GM21447 (cell line): Measurements from ENCODE around the gene KDM6A.
A peak's percentile ranks its signal among the peaks of the same experiment; 100 is the strongest.
"Not testable (repeated sequence)": the region's sequence is repeated elsewhere in the genome, so short reads cannot be mapped to it uniquely, and the experiment has no call there.

Experiments
- ATAC-seq: cut with Tn5 transposase; IDR thresholded peaks from one replicate; pipeline ENCODE4 v1.9.1; 2021; ENCODE audit not compliant: unreplicated experiment

The KDM6A gene

DNA sequence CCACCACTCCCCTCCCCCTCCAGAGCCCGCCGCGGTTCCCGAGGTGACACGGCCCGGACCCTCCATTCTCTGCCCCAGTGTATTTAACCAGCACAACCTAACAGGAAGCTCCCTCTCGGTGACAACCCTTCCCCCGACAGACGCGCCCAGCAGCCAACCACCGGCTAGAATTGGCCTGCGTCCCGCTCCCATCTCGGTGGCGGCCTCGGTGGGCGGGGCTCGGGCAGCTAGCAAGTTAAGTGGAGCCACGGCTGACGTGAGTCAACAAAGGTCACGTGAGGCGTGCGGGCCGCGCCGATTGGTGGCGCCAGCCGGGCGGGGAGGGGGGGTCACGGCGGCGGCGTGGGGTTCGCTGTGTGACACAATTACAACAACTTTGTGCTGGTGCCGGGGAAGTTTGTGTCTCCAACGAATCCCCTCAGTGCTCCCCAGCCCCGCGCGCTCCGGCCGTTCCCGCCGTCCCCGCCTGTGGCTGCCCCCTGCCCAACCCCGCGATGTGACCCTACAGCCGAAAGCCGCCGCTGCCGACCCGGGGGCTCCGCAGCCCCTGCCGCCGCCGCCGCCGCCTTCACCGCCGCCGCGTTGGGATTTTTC lies at the start of gene KDM6A:
Gene KDM6A (plus strand): TSS at position 368 of the 594 bp plus-strand sequence. CDS start 364 bp downstream, outside the sequence.
- ATAC-seq, result peak; percentile 84

DNA sequence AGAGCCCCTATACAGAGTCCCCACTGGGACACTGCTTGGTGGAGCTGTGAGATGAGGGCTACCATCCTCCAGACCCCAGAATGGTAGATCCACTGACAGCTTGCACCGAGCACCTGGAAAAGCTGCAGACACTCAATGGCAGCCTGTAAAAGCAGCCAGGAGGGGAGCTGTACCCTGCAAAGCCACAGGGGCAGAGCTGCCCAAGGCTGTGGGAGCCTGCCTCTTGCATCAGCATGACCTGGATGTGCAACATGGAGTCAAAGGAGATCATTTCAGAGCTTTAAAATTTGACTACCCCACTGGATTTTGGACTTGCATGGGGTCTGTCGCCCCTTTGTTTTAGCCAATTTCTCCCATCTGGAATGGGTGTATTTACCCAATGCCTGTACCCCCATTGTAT lies 49.8 kb upstream of the KDM6A start:
- ATAC-seq, result not testable (repeated sequence)

DNA sequence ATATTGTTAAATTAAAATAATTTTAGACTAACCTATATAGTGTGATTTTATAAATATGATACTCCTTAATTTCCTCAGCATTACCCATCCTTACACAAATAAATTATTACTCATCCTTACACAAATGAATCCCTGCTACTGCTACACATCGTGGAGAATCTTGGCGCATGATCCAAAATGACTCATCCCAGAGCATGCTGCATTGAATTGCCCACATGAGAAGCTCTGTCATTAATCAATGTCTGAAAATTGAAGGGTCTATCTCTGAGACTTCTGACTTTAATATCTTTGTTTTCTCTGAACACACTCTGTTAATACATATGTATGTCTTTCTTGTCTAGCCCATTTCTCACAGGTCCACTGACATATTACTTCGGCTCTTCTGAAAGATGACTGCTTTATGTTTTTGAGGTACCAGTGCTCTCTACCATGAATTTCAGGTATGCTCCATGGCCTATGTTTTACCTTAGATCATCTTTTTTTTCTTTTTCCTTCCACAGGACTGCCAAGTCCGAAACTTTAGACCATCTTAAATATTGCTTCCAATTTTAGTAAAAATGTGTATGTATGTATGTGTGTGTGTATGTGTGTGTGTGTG lies 44.9 kb upstream of the KDM6A start:
- ATAC-seq, result no peak

DNA sequence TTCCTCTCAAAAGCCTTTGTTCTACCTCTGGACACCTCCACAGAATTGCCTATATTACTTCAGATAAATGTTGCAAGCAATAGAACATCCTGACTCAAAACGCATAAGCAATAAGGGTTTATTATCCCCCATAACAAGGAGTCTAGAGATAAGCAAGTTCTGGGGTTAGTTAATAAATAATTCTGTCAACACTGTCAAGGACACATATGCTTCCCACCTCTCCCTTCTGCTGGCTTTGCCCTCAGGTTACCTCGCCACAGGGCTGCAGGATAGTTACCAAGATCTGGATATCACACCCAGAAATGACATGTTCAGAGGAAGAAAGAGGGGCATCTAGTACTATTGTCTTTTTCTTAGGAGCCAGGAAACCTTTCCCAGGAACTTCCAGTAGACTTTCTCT lies 43.2 kb upstream of the KDM6A start:
- ATAC-seq, result no peak

DNA sequence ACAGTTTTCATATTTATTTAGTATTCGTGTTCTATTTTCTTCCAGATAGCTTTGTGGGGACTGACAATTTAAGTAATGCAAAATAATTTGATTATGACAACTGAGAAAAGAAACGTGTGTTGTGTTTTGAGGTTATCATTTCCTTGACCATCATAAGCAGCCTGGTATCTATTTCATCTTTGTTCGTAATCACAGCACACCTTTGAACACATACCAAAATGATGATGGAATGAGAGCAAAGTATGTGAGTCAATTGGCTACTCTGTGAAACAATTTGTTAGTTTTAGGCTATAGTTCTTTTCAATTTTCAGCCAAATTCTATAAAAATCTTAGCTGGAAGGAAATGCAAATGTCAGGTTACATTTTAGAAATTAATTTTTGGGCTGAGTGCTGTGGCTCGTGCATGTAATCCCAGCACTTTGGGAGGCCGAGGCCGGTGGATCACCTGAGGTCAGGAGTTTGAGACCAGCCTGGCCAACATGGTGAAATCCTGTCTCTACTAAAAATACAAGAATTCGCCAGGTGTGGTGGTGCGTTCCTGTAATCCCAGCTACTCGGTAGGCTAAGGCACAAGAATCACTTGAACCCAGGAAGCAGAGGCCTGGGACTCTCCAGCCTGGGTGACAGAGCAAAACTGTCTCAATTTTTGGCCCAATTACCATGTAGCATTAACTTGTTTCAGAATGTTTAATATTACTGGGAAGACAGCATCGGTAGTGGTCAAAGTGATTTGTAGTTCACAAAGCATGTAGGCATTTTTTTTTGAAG lies 30.3 kb upstream of the KDM6A start:
- ATAC-seq, result no peak

DNA sequence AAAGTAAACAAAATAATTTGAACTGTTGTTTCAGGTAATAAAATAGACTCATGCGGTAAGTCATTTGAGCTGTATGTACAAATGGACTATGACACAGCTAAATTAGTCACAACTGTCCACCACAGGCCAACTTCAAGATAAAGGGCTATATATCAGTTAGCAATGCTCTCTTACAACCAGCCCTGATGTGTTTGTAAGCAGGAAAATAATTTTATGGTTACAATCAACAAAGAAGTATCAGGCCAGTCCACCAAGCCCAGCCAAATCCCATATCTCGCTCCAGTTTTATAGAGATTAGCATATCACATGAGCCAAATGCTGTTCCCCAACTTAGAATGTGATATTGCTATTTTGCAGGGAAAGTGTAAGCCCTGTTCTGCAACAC lies 29.7 kb upstream of the KDM6A start:
- ATAC-seq, result no peak

DNA sequence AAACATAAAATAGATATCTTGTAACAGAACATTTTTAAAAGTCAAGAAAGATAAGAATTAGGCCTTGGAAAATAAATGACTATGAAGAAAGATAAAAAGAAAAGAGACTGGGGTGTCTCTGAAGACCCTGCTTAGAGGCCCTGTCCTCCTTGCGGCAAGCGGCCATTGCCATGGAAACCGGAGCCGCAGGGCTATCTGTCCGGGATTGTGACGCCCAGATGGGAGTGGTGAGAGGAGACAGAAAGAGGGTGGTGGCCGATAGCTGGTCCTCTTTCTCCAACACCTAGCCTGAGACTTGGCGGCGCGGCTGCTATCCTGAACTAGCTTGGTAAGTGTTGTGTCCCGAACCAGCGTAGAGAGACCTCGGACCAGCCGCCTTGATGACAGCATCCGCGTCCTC lies 29.2 kb upstream of the KDM6A start, which contains the start of gene DUSP21:
Gene DUSP21 (plus strand): TSS at position 269 of the 400 bp plus-strand sequence. CDS start 112 bp downstream, at position 381.
- no peak for ATAC-seq

DNA sequence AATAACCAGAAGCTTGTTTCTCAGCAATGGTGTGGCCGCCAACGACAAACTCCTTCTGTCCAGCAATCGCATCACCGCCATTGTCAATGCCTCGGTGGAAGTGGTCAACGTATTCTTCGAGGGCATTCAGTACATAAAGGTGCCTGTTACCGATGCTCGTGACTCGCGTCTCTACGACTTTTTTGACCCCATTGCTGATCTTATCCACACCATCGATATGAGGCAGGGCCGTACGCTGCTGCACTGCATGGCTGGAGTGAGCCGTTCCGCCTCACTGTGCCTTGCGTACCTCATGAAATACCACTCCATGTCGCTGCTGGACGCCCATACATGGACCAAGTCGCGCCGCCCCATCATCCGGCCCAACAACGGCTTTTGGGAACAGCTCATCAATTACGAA lies 28.8 kb upstream of the KDM6A start:
- ATAC-seq, result no peak

DNA sequence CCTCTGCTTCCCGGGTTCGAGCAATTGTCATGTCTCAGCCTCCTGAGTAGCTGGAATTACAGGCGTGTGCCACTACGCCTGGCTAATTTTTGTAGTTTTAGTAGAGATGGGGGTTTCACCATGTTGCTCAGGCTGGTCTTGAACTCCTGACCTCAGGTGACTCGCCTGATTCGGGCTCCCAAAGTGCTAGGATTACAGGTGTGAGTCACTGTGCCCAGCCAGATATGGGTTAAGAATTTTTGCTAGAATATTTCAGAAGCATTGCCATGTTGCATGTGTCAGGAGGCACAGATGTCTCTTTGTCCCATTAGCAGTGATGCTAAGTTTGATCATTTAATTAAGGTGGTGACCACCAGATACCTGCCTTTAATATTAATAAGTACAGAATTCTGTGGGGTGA lies 22.1 kb upstream of the KDM6A start:
- not testable (repeated sequence) for ATAC-seq

DNA sequence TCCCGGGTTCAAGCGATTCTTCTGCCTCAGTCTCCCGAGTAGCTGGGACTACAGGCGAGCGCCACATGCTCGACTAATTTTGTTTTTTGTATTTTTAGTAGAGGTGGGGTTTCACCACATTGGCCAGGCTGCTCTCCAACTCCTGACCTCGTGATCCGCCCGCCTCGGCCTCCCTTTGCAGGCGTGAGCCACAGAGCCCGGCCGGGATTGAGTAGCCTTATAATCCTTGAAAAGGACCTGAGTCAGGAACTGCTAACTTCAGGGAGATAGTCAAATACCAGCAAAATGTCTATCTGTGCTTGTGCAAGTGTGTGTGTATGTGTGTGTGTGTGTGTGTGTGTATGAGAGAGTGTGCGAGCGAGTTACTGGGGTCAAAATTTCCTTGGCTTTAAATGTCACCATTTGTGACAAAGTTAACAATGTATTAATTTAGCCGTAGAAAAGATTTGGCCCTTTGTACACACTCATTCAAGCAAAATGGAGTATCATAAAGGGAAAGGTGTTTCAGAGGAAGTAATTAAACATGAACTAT lies 1.8 kb upstream of the KDM6A start:
- no peak for ATAC-seq

DNA sequence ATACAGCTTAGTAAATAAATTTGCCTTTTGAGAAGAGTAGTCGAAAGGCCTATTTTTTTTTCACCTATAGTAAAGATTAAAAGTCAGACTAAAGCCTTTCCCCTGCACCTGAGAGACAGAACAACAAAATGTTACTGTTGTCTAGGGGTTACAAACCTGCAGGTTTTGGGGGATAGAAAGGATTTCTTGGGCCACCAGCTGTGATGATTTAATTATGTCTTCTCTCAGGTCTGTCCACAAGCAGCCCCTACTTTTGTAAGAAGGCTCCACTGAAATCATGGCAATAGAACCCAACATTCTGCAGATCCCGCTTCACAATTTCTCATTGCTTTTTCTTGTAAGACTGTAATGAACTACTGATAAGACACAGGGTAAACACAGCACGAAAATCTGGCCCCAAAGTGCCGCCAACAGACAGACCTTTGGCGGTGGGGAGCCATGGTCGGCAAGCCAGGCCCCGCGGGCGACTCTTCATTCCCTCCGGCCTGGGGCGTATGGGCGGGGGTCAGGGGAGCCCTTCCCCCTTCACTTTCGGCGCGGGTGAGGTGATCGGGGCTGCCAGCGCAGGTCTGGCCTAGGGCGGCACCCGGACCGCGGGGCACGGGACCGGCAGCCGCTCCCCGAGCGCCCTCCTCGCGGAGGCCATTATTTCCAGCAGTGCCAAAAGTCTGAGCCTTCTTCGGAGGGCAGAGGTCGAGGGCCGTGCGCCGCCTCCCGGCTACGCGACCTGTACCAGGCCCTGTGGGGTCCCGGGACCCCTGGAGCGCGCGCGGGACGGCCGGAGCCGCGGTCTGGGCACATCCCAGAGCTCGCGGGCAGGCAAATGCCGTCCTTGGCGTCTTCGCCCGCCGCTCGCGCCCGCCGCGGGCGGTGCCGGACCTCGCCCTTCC lies 812 bp upstream of the KDM6A start:
- peak; percentile 14 for ATAC-seq

DNA sequence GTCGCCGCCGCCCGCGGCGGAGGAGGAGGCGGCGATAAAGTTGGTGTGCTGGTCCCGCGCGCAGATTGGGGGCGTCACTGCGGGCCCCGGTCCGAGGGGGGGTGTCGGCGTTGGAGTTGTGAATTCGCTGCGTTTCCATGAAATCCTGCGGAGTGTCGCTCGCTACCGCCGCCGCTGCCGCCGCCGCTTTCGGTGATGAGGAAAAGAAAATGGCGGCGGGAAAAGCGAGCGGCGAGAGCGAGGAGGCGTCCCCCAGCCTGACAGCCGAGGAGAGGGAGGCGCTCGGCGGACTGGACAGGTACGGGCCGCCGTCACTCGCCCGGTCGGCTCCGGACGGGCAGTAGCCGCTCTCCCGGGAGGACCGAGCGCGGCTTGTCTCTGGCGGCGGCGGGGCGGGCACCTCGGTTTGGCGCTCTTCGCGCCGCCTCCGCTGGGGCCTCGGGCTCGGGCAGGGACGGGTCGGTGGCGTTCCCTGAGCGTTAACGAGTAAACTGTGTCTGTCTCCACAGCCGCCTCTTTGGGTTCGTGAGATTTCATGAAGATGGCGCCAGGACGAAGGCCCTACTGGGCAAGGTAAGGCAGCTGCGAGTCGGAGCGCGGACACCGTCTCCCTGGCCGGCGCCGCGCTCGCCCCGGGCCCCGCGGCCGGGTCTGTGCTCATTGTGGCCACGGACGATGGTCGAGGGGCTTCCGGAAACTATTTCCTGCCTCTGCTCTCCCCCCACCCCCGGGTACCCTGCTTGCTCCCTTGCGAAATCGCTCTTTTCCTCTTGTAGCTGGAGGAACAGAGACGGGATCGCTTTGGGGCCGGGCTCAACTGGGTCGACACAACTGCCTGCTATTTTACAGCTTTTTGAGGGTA lies 658 bp downstream of the KDM6A start:
- peak; percentile 12 for ATAC-seq

DNA sequence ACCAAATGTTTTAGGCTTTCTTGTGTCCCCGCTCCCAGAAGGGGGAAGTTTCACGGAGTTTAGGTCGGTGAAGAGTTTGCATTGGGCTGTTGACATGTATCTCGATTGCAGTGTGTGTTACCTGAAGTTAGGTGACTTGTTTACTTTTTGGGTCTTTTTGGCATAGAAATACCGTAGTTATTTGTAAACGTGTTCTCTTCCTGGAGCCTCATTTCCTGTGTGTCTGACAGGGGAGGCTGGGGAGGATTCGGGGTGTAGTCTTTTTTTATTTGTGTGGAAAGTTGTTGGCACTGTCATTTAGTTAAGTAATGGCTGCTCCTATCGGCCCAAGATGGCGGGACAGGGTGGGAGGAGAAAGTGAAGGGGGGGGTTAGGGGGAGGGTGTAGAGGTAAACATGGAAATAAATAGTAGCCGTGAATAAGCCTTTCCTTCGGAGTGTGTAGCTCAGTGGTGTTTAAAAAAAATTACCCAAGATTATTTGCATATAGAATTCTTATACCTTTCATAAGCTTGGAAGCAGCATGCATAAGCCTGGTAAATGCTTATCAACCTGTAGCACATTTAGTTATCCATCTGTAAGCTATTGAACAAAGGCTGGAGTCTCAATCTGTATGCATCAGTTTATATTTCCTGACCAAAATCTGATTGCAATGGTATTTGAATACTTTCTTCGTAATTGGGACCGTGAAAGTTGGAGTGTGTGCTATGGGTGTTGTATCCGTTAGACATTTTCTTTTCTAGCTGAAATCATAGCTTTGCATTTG lies 1.6 kb downstream of the KDM6A start:
- ATAC-seq, result no peak

DNA sequence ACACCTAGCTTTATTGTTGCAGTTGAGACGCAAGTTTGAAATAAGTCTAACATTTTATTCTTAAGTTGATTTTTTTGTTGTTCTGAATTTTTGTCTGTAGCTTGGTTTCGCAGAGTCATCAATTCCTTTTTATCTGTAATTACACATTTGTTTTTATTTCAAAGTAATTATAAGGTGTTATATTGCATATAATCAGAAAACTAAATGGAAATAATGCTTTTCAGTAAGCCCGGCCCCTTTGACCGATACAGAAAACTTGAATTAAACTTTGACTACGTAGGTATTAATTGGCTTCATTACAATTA lies 2.1 kb downstream of the KDM6A start:
- ATAC-seq, result no peak

DNA sequence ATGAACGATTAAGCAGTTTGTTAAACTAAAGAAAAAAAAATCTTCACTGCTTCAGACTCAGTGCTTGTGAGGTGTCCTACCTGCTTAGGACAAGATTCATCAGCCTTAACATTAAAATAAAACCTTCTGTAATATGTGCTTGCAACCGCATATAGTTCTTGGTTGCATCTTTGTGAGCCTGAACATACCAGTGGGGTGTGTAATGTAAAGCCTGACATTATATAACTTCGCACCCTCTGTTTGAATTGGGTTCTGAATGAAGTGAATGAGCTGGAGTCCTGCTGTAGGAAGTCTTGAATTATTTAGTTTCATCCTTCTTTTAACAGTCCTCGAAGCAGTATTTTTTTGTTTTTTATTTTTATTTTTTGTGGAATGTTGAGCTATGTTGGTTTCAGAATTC lies 3.1 kb downstream of the KDM6A start:
- ATAC-seq, result no peak

DNA sequence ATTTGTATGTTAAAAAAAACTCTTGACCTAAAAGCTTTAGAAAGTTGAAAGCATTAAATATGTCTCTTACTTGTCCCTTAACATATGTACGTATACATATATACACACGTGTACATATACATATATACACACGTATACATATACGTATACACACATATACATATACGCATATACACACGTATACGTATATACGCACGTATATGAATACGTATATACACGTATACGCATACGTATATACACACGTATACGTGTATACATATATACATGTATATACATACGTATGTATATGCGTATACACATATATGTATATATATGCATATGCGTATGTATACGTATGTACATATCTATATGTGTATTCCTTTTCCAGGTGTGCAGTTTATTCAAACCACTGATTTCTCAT lies 3.8 kb downstream of the KDM6A start:
- ATAC-seq, result no peak

DNA sequence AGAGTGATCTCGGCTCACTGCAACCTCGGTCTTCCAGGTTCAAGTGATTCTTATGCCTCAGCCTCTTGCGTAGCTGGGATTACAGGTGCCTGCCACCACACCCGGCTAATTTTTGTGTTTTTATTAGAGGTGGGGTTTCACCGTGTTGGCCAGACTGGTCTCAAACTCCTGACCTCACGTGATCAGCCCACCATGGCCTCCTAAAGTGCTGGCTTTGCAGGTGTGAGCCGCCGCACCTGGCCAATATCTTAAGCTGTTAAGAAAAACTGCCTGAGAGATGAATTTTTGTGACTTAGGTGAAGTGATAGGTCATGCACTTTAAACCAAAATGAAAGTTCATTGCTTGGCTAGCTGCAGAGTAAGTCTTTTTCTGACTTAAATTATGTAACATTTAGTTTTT lies 5.8 kb downstream of the KDM6A start:
- no peak for ATAC-seq

DNA sequence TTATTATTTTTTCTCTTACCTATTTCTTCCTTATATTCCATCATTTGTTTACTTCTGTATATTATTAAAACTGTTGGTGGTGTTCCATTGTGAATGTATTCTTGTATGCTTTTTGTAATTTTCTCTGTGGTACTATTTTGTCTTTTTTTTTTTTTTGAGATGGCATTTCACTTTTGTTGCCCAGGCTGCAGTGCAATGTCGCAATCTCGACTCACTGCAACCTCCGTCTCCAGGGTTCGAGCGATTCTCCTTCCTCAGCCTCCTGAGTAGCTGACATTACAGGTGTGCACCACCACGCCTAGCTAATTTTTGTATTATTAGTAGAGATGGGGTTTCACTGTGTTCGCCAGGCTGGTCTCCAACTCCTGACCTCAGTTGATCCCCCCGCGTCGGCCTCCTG lies 8.6 kb downstream of the KDM6A start:
- ATAC-seq, result no peak

DNA sequence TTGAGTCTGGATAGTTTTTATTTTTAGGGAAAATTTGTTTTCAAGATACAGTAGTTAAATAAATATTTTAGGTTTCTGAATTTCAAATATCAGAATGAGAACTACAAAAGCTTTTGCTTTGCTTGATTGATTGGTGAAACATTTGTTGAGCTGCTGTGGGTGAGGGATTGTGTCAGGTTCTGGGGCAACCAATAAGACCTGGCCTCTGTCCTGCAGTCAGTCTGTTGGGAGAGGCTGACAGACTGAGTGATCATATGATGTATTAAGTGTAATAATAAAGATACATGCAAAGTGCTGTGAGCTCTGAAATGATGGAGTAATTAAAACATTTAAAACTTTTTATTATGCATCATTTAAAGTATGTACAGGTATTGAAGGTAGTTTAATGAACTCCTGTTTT lies 9.6 kb downstream of the KDM6A start:
- ATAC-seq, result no peak

DNA sequence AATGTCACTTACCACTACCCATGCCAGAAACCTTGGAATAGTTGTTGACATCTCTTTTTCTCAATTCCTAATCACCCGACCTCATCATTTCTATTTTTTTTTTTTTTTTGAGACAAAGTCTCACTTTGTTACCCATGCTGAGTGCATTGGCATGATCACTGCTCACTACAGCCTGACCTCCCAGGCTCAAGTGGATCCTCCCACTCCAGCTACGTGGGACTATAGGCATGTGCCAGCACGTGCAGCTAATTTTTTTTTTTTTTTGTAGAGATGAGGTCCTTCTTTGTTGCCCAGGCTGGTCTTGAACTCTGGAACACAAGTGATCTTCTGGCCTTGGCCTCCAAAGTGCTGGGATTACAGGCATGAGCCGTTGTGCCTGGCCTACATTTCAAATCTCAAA lies 12.0 kb downstream of the KDM6A start:
- ATAC-seq, result no peak
